Fibroblast of the aortic adventitia (primary cell): ENCODE measurements around the gene OR2D2. TPM values are rescaled to one million over a fixed set of nuclear protein-coding genes. Genes with fewer than 3 reads are reported as not detected.
"Not testable (repeated sequence)": the region's sequence is repeated elsewhere in the genome, so short reads cannot be mapped to it uniquely, and the experiment has no call there.

ENCODE experiments used
- DNase-seq: peaks from one replicate; pipeline ENCODE4 v3.0.0-alpha.2; 2010; ENCODE audit warnings: low read depth
- H3K4me3 ChIP-seq: 2 replicates; pipeline ENCODE4 v1.5.1; 2011; ENCODE audit warnings: low read depth, mild to moderate bottlenecking, control low read depth, low read length, moderate library complexity
- total RNA-seq: library from RNA; depleted of rRNA; stranded (reverse); fragments of >200 nt; gene quantifications from 2 replicates; pipeline ENCODE4 v1.2.3, GENCODE V29; 2012; ENCODE audit warnings: low replicate concordance
- TF ChIP-seq, protein P1 (sequence below): IDR thresholded peaks from 2 replicates; pipeline ENCODE4 v1.5.1; 2011; ENCODE audit warnings: mild to moderate bottlenecking, low read length, control low read depth, inconsistent platforms; ENCODE audit not compliant: insufficient read depth

Gene OR2D2
- total RNA-seq, 1 donor: 0.09 TPM

DNA sequence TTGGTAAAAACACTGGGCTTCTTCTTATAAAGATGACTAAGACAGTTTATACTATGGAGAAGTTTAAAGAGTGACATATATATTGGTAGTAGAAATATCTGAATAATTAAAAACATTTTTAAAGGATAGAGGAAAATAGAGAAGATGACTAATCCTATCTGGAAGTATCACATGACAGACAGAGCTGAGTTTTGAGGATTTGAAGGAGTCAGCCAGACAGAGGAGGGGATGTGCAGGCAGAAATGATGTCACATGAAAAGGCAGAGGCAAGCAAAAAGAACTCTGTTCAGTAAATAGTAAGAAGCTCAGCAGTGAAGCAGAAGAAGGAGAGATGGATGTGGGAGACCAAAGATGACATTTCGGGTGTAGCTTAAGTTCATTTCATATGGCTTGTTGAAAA is 27.9 kb downstream of the OR2D2 start:
- peak; percentile 44 for DNase-seq
- TF ChIP-seq, protein P1, sequence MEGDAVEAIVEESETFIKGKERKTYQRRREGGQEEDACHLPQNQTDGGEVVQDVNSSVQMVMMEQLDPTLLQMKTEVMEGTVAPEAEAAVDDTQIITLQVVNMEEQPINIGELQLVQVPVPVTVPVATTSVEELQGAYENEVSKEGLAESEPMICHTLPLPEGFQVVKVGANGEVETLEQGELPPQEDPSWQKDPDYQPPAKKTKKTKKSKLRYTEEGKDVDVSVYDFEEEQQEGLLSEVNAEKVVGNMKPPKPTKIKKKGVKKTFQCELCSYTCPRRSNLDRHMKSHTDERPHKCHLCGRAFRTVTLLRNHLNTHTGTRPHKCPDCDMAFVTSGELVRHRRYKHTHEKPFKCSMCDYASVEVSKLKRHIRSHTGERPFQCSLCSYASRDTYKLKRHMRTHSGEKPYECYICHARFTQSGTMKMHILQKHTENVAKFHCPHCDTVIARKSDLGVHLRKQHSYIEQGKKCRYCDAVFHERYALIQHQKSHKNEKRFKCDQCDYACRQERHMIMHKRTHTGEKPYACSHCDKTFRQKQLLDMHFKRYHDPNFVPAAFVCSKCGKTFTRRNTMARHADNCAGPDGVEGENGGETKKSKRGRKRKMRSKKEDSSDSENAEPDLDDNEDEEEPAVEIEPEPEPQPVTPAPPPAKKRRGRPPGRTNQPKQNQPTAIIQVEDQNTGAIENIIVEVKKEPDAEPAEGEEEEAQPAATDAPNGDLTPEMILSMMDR: no peak

DNA sequence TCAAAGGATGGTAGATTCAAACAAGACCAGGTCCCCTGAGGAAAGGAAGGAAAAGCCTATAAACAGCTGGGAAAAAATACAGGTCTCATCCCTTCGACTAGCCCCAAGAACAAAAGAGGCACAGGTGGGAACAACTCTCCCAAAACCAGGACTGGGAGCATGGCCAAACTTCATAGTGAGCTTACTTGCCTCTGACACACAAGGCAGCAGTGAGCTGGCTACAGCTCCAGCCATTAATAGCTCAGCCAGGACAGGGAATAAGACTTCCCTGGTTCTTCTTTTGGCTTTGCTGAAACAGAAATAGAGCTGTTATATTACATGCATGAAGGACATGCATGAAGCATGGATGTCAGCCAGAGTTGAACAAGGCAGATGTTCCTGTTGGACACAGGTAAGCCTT is 29.3 kb downstream of the OR2D2 start, which contains the start of gene OR10A2:
Gene OR10A2 (plus strand): TSS at position 97 of the 400 bp plus-strand sequence. CDS start 6,698 bp downstream, outside the sequence.
- no peak within 1 kb of the TSS for H3K4me3 ChIP-seq
- TF ChIP-seq, protein P1: peak; percentile 22
- DNase-seq: peak; percentile 50

More for the DNA sequence above, 27.9 kb downstream of the OR2D2 start:
- no peak overlapping the region for H3K4me3 ChIP-seq

DNA sequence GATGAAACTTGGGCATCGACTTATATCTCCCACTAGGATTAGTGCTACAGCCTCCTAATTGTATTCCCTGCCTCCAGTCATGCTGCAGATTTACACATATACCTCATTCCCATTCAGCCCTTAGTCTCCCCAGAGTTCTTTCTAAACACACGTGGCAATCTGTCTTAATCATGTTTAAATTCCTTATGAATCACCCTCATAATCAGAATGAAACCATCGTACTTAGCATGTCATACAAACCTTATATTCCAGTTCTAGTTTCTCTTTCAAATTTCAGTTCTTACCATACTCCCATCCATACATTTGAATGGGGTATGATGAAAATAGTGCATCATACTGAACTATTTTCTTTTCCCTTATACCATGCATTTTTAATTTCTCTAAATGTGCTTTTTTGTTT is 35.4 kb downstream of the OR2D2 start:
- DNase-seq: peak; percentile 37
- H3K4me3 ChIP-seq: no peak overlapping the region
- TF ChIP-seq, protein P1: no peak

DNA sequence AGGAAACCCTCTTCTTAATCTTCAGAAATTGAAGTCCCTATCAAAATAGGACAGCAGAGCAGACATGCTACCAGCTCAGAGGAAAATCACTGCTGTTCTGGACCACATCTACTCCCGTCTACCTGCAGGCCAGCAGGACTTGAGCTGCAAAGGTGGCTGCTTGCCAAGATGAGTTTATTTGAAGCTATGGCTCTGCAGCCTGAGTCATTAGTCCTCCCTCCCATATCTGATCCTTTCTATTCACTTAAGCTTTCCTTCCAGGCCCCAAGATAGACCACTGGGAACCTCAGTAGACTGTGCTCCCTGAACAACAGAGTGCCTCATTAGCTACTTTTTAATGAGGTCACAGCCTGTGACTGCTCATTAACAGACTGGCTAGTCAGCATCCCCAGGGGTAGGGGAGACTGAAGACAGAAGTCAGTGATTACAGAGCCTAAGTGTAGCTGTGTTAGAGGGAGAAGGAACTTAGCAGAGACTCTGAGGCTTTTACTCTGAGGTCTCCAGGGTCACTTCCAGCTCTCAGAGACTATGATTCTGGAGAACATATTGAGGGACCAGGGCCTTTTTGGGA is 36.2 kb downstream of the OR2D2 start:
- peak; percentile 68 for DNase-seq
- TF ChIP-seq, protein P1: no peak

DNA sequence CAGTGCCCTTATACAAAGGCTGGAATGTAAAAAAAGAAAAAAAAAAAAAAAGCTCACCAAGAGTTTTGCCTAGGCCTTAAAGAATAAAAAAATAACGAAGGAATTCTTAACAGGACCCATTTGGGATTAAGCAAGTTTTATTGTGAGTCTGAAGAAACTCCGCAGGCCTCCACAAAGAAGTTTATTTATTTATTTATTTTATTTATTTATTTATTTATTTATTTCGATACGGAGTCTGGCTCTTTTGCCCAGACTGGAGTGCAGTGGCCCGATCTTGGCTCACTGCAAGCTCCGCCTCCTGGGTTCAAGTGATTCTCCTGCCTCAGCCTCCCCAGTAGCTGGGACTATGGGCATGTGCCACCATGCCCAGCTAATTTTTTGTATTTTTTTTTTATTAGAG is 37.5 kb downstream of the OR2D2 start:
- not testable (repeated sequence) for DNase-seq, H3K4me3 ChIP-seq

More for the DNA sequence above, 36.2 kb downstream of the OR2D2 start:
- H3K4me3 ChIP-seq: no peak overlapping the region

DNA sequence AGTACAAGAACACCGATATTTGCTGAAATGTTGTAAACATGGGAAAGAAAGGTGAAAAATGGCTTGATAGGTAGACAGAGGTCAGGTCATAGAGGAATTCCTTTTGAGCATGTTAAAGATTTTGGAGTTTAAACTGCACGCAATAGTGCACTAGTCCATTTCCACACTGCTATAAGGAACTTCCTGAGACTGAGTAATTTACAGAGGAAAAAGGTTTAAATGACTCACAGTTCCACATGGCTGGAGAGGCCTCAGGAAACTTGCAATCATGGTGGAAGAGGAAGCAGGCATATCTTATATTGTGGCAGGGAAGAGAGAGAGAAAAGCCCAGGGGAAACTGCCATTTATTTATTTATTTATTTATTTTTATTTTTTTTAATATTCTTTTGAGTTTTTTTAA is 41.8 kb downstream of the OR2D2 start:
- no peak for DNase-seq
- H3K4me3 ChIP-seq: no peak overlapping the region
- TF ChIP-seq, protein P1: no peak

DNA sequence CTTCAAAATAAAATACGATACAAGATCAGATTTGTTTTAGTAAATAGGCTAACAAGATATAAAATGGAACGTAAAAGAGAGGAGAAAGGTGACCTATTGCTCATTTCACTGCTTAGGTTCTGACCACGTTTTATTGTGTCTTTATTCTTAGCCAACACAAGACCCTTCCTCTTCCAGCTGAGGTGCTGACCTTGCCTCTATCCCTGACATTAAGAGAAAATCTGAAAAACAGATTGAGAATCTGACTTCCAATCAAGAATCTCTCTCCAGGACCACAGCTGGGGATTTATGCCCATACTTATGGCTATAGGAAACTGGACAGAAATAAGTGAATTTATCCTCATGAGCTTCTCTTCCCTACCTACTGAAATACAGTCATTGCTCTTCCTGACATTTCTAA is 46.9 kb downstream of the OR2D2 start, which contains the start of gene OR10A5:
Gene OR10A5 (plus strand): TSS at position 301 of the 400 bp plus-strand sequence. CDS start 0 bp downstream, at position 301.
- TF ChIP-seq, protein P1: no peak
- no peak within 1 kb of the TSS for H3K4me3 ChIP-seq
- no peak for DNase-seq
